K562 (cell line): ENCODE measurements around the gene PDE4D. TPM values are rescaled to one million over a fixed set of nuclear protein-coding genes. Genes with fewer than 3 reads are reported as not detected.

Experiments used
- ATAC-seq: fragments of 200-7000 bp; cut with Tn5 transposase; 3 replicates; pipeline ENCODE4 v1.9.1; 2020; ENCODE audit warnings: moderate library complexity
- BruUV-seq: library from RNA; stranded (reverse); fragments of 400-500 nt; replicated peaks from 2 replicates; lab custom pipeline; 2021; lab: Mats Ljungman, UMichigan
- CTCF ChIA-PET: fragments of 300-600 bp; formaldehyde crosslinking; extraction: SDS; loops from one replicate; lab custom pipeline; 2021; ENCODE audit warnings: low intra/inter-chr PET ratio; lab: Yijun Ruan, JAX
- POLR2A ChIA-PET: fragments of 300-600, 350-650 bp; sonication (Branson Sonifier 250); formaldehyde crosslinking; extraction: SDS; loops from one replicate; lab custom pipeline; 2021; ENCODE audit warnings: antibody characterized with exemption, inconsistent platforms; lab: Yijun Ruan, JAX
- DNase-seq, 4 experiments: peaks; one replicate each; pipeline versions ENCODE4 v3.0.0 to v3.0.0-alpha.2; 2011 to 2018; ENCODE audit warnings: low spot score in 3 of 4, mixed read lengths in 3 of 4; ENCODE audit errors: extremely low read depth in 1 of 4
- FAIRE-seq: peaks from 2 replicates; lab custom pipeline; 2011; peaks lifted over from hg19 to GRCh38; lab: Jason Lieb, UNC
- H2AFZ ChIP-seq: 2 replicates; pipeline ENCODE4 v1.6.0; 2011; ENCODE audit warnings: low read depth, low read length, control low read depth, inconsistent platforms
- H3K27ac ChIP-seq: fragments of 200-600 bp; 3 replicates; pipeline ENCODE4 v1.8.0; 2011; ENCODE audit warnings: low read depth, mild to moderate bottlenecking, control low read depth, inconsistent platforms, low read length, moderate library complexity, mixed read lengths; ENCODE audit errors: extremely low read depth
- H3K27me3 ChIP-seq, 2 experiments: fragments of 300-600 bp in 1 of 2; 2 replicates in 1 of 2; 3 replicates in 1 of 2; pipeline versions ENCODE4 v1.6.0 to v1.8.0; 2011; ENCODE audit warnings: inconsistent platforms in 2 of 2, low read length in 2 of 2, mild to moderate bottlenecking in 1 of 2, mixed read lengths in 1 of 2, moderate library complexity in 1 of 2; ENCODE audit not compliant: control insufficient read depth in 2 of 2, insufficient read depth in 2 of 2
- H3K36me3 ChIP-seq: fragments of 300-600 bp; 3 replicates; pipeline ENCODE4 v1.8.0; 2011; ENCODE audit warnings: mild to moderate bottlenecking, low read length, inconsistent platforms; ENCODE audit not compliant: control insufficient read depth, insufficient read depth
- H3K4me1 ChIP-seq, 2 experiments: fragments of 200-600 bp in 1 of 2; replicated peaks in 1 of 2; 2 replicates in 1 of 2; 3 replicates in 1 of 2; pipeline versions ENCODE4 v1.5.1 to v1.8.0; 2011; ENCODE audit warnings: inconsistent platforms in 2 of 2, low read length in 2 of 2, mild to moderate bottlenecking in 1 of 2, mixed read lengths in 1 of 2, moderate library complexity in 1 of 2; ENCODE audit not compliant: control insufficient read depth in 2 of 2, insufficient read depth in 2 of 2
- H3K4me2 ChIP-seq: 2 replicates; pipeline ENCODE4 v1.6.1; 2011; ENCODE audit warnings: low read length, control low read depth, inconsistent platforms, mixed read lengths; ENCODE audit not compliant: insufficient read depth
- H3K4me3 ChIP-seq: fragments of 200-600 bp; sonication (generic), shearing (Covaris generic); 2 replicates; pipeline ENCODE4 v1.5.1; 2016; ENCODE audit warnings: control low read depth, inconsistent platforms
- H3K79me2 ChIP-seq: fragments of 200-600 bp; 3 replicates; pipeline ENCODE4 v1.8.0; 2011; ENCODE audit warnings: low read length, inconsistent platforms; ENCODE audit not compliant: control insufficient read depth, insufficient read depth
- H3K9ac ChIP-seq, 2 experiments: 2 replicates each; pipeline versions ENCODE4 v1.6.0 to v1.6.1; 2011; ENCODE audit warnings: low read depth in 2 of 2, low read length in 2 of 2, control low read depth in 1 of 2, inconsistent platforms in 1 of 2, mild to moderate bottlenecking in 1 of 2, mixed read lengths in 1 of 2; ENCODE audit not compliant: insufficient read depth in 1 of 2
- H3K9me1 ChIP-seq: one replicate; pipeline ENCODE4 v1.6.0; 2011; ENCODE audit warnings: inconsistent platforms, mild to moderate bottlenecking, low read length, moderate library complexity; ENCODE audit not compliant: control insufficient read depth, insufficient read depth
- H3K9me3 ChIP-seq: replicated peaks from 2 replicates; pipeline ENCODE4 v1.5.1; 2011; ENCODE audit warnings: low read depth, low read length, inconsistent platforms; ENCODE audit not compliant: control insufficient read depth, insufficient read depth
- H4K20me1 ChIP-seq: replicated peaks from 2 replicates; pipeline ENCODE4 v1.6.1; 2011; ENCODE audit warnings: low read length, inconsistent platforms, mixed read lengths; ENCODE audit not compliant: control insufficient read depth, insufficient read depth
- CBFB ChIP-seq: sonication (generic); formaldehyde crosslinking; IDR thresholded peaks from 2 replicates; pipeline ENCODE4 v1.4.0; 2020; ENCODE audit warnings: mild to moderate bottlenecking, missing genetic modification reagents
- CBX8 ChIP-seq: fragments of 200-600 bp; sonication (generic); IDR thresholded peaks from 2 replicates; pipeline ENCODE4 v1.6.1; 2012; ENCODE audit warnings: borderline replicate concordance, mixed run types, low read depth, mild to moderate bottlenecking, moderate library complexity, mixed read lengths, low read length, control low read depth, inconsistent platforms; ENCODE audit not compliant: poor library complexity, severe bottlenecking; ENCODE audit errors: extremely low read depth
- STAT6 ChIP-seq: sonication (generic); formaldehyde crosslinking; IDR thresholded peaks from 2 replicates; pipeline ENCODE4 v1.8.1; 2023; ENCODE audit warnings: mild to moderate bottlenecking, missing genetic modification reagents
- TSHZ1 ChIP-seq: fragments of 250-450 bp; sonication (Bioruptor Pico); IDR thresholded peaks from 2 replicates; pipeline ENCODE4 v1.4.0; 2020; ENCODE audit warnings: mild to moderate bottlenecking, moderate library complexity
- ZNF408 ChIP-seq: fragments of 250-450 bp; sonication (Bioruptor Pico); IDR thresholded peaks from 2 replicates; pipeline ENCODE4 v1.4.0; 2020; ENCODE audit warnings: low read depth, mild to moderate bottlenecking, moderate library complexity
- WGBS: fragments of 100-300 bp; shearing (Covaris generic); methylation state at CpG from one replicate; pipeline ENCODE4 v1.1.6; 2016; ENCODE audit warnings: low coverage, mixed read lengths; ENCODE audit not compliant: insufficient coverage; ENCODE audit errors: missing lambda C conversion rate; 5-methylcytosine and 5-hydroxymethylcytosine counted together
- in situ Hi-C: fragments of 300-500 bp; cut with MboI; formaldehyde crosslinking; loops from 4 replicates; pipeline ENCODE4 v1.15.0; 2018; ENCODE audit warnings: inconsistent platforms, mixed read lengths
- intact Hi-C: fragments of 100-400 bp; cut with micrococcal nuclease; formaldehyde crosslinking; loops from 2 replicates; pipeline ENCODE4 v1.14.2; 2022
- polyA plus RNA-seq, 8 experiments: library from polyadenylated mRNA; depleted of rRNA in 4 of 8; stranded (reverse) in 5 of 8; unstranded in 3 of 8; fragments of >200 nt; fragmentation: Nextera tagmentation in 2 of 8; fragmentation: Illumina TruSeq in 1 of 8; extraction: Ambion mirVana in 2 of 8; extraction: Trizol in 1 of 8; gene quantifications; 2 replicates each; pipeline versions ENCODE4 v1.2.1 to v1.2.3, GENCODE V29; 2011 to 2014; ENCODE audit warnings: inconsistent platforms in 1 of 8, missing spikeins in 1 of 8
- total RNA-seq, 7 experiments: library from RNA; depleted of rRNA in 6 of 7; stranded (reverse); fragments of >200 nt in 6 of 7; fragmentation: Illumina TruSeq in 2 of 7; extraction: Trizol in 2 of 7; gene quantifications; 2 replicates each; pipeline versions ENCODE4 v1.2.1 to v1.2.3, GENCODE V29; 2011 to 2021; ENCODE audit warnings: low replicate concordance in 1 of 7
- TF ChIP-seq, protein P1 (sequence below): fragments of 450-650 bp; conservative IDR thresholded peaks from 2 replicates; pipeline ENCODE4 v1.6.1; 2016; ENCODE audit warnings: missing genetic modification characterization, low read depth, mild to moderate bottlenecking, missing compliant biosample characterization, moderate library complexity

The PDE4D gene
- total and polyA plus RNA-seq, 9 of the 15 experiments (the other 6 are each of a cell fraction or from before 2014, with no cell fraction given) = 0.04 to 0.46 (median 0.13) TPM

GRCh38 chr5:59221769-59222168 lies 671.8 kb downstream of the PDE4D start:
- no peak for ATAC-seq
- H3K4me3 ChIP-seq = no peak overlapping the region
- TF ChIP-seq TSHZ1 (CRISPR knock-in tag) (no peak), CBFB (CRISPR knock-in tag) (no peak), CBX8 (no peak), STAT6 (CRISPR knock-in tag) (no peak), ZNF408 (no peak)
- TF ChIP-seq, protein P1, sequence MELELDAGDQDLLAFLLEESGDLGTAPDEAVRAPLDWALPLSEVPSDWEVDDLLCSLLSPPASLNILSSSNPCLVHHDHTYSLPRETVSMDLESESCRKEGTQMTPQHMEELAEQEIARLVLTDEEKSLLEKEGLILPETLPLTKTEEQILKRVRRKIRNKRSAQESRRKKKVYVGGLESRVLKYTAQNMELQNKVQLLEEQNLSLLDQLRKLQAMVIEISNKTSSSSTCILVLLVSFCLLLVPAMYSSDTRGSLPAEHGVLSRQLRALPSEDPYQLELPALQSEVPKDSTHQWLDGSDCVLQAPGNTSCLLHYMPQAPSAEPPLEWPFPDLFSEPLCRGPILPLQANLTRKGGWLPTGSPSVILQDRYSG (tag) = no peak

More at GRCh38 chr5:59221769-59222168, 671.8 kb downstream of the PDE4D start:
- Histone ChIP-seq H3K9me3 (no peaks in the 10 kb centered on the region), H3K4me2 (no peak overlapping the region), H2AFZ (no peak overlapping the region), H4K20me1 (no peaks in the 10 kb centered on the region), H3K9me1 (no peaks in the 10 kb centered on the region), H3K79me2 (no peaks in the 10 kb centered on the region), H3K27ac (no peak overlapping the region), H3K9ac (no peak overlapping the region), H3K4me1 (no peaks in the 10 kb centered on the region), H3K27me3 (no peaks in the 10 kb centered on the region), H3K36me3 (no peaks in the 10 kb centered on the region)
- intact Hi-C loops (no loop called here), in situ Hi-C loops (no loop called here)
- no peak for FAIRE-seq
- ChIA-PET POLR2A (no interaction called here), CTCF (no interaction called here)
- WGBS = 0% methylated on average over 2 of the region's 2 CpGs
- DNase-seq = no peak
- BruUV-seq = no TSS peak
